GM12872 (cell line): ENCODE results near the gene SH3BGRL2.

Source experiments
- TF ChIP-seq, protein P1 (sequence below): IDR thresholded peaks from 3 replicates; pipeline ENCODE4 v1.5.1; 2011; ENCODE audit warnings: low read depth, mild to moderate bottlenecking, low read length, moderate library complexity; ENCODE audit not compliant: insufficient read depth

The SH3BGRL2 gene

GRCh38 chr6:79735183-79735582 lies 104.1 kb downstream of the SH3BGRL2 start:
- TF ChIP-seq, protein P1, sequence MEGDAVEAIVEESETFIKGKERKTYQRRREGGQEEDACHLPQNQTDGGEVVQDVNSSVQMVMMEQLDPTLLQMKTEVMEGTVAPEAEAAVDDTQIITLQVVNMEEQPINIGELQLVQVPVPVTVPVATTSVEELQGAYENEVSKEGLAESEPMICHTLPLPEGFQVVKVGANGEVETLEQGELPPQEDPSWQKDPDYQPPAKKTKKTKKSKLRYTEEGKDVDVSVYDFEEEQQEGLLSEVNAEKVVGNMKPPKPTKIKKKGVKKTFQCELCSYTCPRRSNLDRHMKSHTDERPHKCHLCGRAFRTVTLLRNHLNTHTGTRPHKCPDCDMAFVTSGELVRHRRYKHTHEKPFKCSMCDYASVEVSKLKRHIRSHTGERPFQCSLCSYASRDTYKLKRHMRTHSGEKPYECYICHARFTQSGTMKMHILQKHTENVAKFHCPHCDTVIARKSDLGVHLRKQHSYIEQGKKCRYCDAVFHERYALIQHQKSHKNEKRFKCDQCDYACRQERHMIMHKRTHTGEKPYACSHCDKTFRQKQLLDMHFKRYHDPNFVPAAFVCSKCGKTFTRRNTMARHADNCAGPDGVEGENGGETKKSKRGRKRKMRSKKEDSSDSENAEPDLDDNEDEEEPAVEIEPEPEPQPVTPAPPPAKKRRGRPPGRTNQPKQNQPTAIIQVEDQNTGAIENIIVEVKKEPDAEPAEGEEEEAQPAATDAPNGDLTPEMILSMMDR = no peak

DNA sequence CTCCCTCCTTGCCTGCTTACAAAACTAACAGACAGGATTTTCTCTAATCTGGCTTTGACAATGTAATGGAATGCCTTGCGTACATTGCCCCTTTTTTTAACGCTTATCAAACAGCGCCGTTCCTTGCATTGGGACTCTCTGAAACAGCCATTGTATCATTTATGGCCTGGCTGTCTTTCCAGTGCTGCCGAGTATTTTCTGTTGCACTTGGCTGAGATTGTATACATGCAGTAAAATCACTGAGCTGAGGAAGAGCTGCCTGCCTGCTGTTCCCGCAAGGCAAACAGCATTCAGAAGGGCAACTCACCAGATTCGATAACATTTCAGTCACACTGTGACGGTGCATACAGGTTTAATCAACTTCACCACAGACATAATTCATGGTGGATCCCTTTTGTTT lies 106.0 kb downstream of the SH3BGRL2 start:
- TF ChIP-seq, protein P1 = no peak

GRCh38 chr6:79742030-79742429 lies 110.9 kb downstream of the SH3BGRL2 start:
- TF ChIP-seq, protein P1 = no peak

DNA sequence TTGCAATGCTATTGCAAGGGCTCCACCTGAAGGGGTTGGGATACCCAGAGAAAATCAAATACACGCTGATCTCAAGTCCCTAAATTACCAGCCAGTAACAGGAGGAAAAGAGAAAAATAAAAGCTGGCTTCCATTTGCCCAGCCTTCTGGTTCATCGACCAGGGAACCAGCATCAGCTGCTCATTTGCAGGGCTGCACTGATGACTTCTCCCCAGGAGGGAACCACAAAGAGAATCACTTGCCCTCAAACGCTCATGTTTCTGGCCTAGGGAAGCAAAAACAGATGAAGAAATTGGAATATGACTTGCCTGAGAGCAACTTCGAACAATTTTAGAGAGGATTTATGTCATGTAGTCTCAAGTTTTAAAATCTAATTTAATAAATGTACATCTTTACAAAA lies 119.7 kb downstream of the SH3BGRL2 start:
- TF ChIP-seq, protein P1 = no peak
